ENCODE measurements around the gene PARP6.
"Not testable (repeated sequence)": the region's sequence is repeated elsewhere in the genome, so short reads cannot be mapped to it uniquely, and the experiment has no call there.

Gene PARP6

DNA sequence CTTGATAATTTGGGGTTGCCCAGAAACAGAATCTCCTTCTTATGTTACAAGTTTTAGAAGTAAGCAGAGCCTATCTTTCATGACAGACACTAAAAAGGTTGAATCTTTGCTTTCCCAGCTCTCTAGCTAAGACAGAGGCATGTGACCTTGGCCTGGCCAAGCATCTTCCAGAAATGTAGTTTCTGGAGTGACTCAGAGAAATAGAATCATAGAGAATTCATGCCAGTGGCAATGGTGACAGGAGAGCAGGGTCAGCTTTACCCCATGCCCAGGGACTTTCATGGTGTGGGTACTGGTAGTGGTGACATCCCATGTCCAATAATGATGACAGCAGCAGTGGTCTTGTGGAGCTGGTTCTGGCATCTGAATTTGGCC, 4.0 kb upstream of the PARP6 start:
- no peak for DNase-seq

DNA sequence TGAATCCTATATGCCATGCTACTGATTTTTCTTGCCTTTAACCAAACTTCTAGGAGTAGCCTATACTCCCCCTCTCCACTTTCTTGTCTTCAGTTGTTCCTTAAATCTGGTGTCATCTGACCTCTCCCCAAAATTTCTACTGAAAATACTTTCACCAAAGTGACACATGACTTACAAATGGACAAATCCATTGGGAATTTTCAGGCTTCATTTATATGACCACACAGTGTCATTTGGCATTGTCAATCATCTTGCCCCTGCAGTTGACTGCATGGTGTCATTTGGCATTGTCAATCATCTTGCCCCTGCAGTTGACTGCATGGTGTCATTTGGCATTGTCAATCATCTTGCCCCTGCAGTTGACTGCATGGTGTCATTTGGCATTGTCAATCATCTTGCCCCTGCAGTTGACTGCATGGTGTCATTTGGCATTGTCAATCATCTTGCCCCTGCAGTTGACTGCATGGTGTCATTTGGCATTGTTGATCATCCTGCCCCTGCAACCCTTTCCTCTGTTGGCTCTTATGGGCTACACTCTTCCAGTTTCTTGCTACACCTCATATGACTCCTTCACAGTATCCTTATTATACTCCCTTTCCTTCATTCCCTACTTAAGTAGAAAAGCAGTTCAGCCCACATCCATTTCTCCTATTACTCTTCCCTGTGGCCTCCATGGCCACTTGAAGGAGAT, 3.4 kb upstream of the PARP6 start:
- not testable (repeated sequence) for DNase-seq

- no peak for DNase-seq
These were observed 621 bp upstream of the PARP6 start for GRCh38 chr15:72272997-72273352.

GRCh38 chr15:72271895-72272212, 500 bp downstream of the PARP6 start:
- peak; percentile 28 for DNase-seq

- DNase-seq: no peak
These were observed 1.1 kb downstream of the PARP6 start for GRCh38 chr15:72271221-72271620.

DNA sequence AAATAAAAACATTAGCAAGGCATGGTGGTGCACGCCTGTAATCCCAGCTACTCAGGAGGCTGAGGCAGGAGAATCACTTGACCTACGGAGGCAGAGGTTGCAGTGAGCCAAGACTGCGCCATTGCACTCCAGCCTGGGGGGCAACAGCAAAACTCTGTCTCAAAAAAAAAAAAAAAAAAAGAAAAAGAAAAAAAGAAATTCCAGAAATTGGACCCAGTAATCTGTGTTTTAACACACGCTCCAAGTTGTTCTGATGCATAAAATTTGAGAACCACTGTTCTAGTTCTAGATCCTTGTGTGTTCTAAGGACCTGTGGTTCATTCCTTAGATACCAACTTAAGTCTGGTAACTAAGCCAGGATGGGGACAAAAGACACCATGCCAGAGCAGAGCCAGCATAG, 2.6 kb downstream of the PARP6 start:
- no peak for DNase-seq

DNA sequence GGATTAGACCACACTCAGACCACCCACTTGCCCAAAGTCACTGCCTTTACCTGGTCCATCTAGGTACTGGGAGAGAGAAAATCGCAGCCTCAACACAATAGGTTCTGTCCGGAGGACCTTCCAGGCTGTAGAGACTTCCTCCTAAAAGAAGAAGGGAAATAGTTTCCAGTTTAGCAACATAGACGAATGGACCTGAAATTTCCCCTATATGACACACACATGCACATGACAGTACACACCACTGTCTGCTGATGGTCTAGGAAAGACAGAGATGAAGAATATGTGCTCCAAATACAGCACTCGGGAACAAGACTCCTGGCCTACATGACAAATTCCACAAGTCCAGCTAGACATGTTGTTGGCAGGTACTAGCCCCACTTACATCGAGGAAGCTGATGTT, 7.3 kb downstream of the PARP6 start:
- no peak for DNase-seq

- DNase-seq: no peak
These were observed 19.6 kb downstream of the PARP6 start for GRCh38 chr15:72252663-72253299.

GRCh38 chr15:72249142-72249810, 23.1 kb downstream of the PARP6 start:
- no peak for DNase-seq

DNA sequence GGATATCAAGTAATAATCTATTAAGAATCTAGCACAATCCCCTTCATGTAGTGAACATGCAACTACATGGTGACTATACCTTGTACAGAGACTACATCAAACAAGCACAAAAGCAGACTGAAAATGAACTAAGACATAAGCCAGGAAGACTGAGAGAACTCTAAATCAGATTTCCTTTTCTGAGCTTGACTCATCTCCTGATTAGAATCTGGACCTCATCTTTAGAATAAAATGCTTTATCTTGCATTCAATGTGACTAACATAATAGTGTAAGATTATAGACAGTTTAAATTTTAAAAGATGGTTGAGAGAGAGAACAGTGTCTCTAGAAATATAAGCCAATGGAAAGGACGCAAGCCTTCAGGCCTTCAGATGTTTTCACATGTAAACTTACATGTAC, 23.8 kb downstream of the PARP6 start:
- no peak for DNase-seq

DNA sequence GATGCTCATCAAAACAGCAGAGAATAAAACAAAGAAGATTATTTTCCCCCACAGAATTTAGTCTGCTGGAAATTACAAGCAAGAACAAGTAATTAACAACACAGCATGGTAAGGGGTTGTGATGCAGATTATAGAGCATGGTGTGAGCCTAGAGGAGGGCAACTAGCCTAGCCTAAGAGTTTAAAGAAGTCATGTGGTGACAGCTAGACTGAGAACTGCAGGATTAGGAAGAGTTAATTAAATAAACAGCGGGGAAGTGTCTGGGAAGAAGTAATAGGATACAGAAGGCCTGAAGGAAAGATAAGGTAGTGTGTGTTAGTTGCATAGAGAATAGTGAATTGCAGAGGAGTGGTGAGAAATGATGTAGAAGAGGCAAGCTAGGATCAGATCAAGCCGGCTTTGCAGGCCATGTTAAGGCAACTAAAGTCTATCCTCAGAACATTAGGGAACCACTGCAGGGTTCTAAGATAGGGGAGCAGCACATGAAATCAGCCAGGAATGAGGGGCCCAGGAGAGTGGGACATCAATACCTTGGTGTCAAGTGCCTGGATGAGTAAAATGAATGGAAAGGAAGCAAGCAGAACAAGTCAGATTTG, 29.5 kb downstream of the PARP6 start:
- DNase-seq: no peak

- no peak for DNase-seq
These were observed 32.7 kb downstream of the PARP6 start for GRCh38 chr15:72239652-72240051.

GRCh38 chr15:72238586-72238985, 33.8 kb downstream of the PARP6 start:
- no peak for DNase-seq

- no peak for DNase-seq
These were observed 34.5 kb downstream of the PARP6 start for GRCh38 chr15:72237853-72238224.

- DNase-seq: peak; percentile 60
These were observed 35.1 kb downstream of the PARP6 start for GRCh38 chr15:72237029-72237852.

DNA sequence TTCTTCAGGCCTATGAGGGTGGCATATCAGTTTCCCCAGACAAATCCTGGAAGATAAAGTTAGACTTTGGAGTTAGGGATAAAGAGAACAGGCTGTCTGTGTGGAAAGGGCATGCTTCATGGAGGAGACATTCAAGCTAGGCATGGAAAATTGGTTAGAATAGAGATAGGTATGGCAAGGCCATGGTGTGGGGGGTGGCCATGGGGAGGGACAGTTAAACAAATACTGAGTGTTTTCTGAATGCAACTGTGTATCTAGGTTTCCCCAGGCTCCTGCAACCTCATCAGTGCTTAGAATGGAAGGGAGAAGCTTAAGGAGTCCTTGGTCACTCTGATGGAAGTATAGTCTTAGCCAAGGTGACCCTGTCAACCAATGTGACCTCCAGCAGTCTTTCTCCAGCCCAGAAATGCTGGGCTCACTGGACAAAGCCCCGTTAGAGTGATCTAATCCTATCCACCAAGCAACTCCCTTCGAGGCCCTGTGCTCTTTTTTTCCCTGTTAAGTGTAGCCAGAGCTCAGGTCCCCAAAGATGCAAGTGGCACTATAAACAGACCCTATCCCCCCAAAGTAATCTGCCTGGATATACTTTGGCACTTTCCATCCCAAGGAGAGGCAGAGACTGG, 35.9 kb downstream of the PARP6 start:
- no peak for DNase-seq

DNA sequence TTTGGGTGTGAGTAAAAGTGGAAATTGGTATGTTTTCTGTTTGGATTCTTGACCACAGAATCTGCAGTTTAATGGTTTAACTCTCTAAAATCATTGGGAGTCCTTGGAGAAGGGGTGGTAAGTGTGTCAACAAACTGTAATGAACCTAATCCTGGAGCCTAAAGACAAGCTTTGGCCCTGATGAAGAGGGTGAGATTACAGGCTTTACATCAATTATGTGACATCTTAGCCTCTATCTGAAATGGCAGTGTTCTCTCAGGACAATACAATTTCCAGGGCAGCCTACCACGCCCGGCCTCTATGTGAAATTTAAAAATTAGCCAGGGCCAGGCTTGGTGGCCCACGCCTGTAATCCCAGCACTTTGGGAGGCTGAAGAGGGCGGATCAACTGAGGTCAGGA, 37.1 kb downstream of the PARP6 start:
- DNase-seq: no peak

DNA sequence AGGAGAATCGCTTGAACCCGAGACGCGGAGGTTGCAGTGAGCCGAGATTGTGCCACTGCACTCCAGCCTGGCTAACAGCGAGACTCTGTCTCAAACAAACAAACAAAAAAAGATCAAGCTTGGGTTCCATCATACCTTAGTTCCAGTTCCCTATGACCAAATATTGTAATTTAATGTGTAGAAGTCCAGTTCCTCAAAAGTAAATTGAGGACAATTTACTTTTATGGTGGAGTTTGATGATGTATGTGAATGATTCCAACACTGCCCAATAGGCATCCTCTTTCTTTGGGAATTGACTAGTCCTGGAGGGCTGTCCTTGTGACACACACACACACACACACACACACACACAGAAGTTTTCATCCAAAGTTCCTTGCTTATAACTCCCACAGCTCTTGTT, 38.6 kb downstream of the PARP6 start:
- no peak for DNase-seq

- peak; percentile 49 for DNase-seq
These were observed 40.4 kb downstream of the PARP6 start for GRCh38 chr15:72231833-72232478.

DNA sequence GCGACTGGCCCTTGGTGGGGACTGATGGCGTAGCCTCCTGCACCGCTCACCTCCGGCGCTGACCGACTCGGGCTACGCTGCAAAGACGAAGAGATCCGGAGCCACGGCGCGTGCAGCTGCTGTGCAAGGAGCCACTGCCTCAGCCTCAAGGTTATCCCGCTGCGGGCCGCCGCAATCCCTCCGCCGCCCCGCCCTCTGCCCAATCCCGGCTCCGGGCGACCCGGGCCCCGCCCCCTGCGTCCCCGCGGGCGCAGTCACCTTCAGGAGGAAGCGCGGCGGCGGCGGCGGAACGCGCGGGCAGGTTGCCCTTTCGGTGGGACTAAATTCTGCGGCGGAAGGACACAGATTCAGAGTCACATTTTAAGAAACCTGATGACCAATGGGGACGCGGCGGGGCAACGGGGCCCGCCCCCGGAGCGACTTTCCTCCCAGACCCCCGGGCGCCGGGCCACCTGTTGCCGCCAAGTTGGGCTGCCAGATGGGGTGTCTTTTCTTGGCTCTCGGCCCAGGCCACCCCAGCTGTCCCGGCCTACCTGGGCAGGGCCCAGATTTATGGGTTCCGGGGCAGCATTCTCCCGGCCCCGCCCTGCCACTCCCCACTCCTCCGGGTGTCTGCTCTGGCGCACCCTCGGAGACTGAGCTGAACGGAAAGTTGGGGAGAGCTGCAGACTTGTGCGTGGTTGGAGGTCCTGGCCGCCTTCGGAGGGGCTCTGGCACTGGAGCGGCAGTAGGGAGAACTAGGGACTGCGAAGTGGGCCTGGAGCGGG, 41.1 kb downstream of the PARP6 start, which contains the start of gene PKM:
Gene PKM, minus strand, starts transcription at position 125 of the 767 bp plus-strand sequence. CDS start 12,093 bp downstream, outside the sequence.
- DNase-seq: peak; percentile 97
